Prostate gland (tissue), 2 donors: Measurements from ENCODE around the gene SRGAP2B. TPM values are rescaled to one million over a fixed set of nuclear protein-coding genes. Genes with fewer than 3 reads are reported as not detected.
A peak's percentile ranks its signal among the peaks of the same experiment; 100 is the strongest.
"Not testable (repeated sequence)": the region's sequence is repeated elsewhere in the genome, so short reads cannot be mapped to it uniquely, and the experiment has no call there.

Source experiments
- DNase-seq: peaks from one replicate; pipeline ENCODE4 v3.0.0-alpha.2; 2019; ENCODE audit warnings: low spot score
- H3K27ac ChIP-seq, 2 donors: fragments of 200-600 bp; sonication (generic); 2 replicates each; pipeline ENCODE4 v1.5.1; 2017 to 2019
- H3K27me3 ChIP-seq: fragments of 200-600 bp; sonication (generic); replicated peaks from 2 replicates; pipeline ENCODE4 v1.5.1; 2019; ENCODE audit not compliant: insufficient read depth
- H3K36me3 ChIP-seq, 2 donors: fragments of 200-600 bp; sonication (generic); 1 replicate in 1 of 2; 2 replicates in 1 of 2; pipeline versions ENCODE4 v1.5.1 to v1.8.1; 2017 to 2019
- H3K4me1 ChIP-seq: fragments of 200-600 bp; sonication (generic); replicated peaks from 2 replicates; pipeline ENCODE4 v1.5.1; 2019
- H3K4me3 ChIP-seq, 2 donors: fragments of 200-600 bp; sonication (generic); 2 replicates each; pipeline ENCODE4 v1.5.1; 2017 to 2019
- H3K9me3 ChIP-seq: fragments of 200-600 bp; sonication (generic); 2 replicates; pipeline ENCODE4 v1.5.1; 2017
- WGBS: methylation state at CpG from one replicate; pipeline ENCODE4 v1.1.5; 2018; 5-methylcytosine and 5-hydroxymethylcytosine counted together
- intact Hi-C: fragments of 100-400 bp; cut with DNase I; formaldehyde crosslinking; loops from one replicate; pipeline ENCODE4 v1.14.2; 2022
- total RNA-seq, 2 donors: library from RNA; depleted of rRNA; stranded (reverse); fragments of >200 nt; gene quantifications; one replicate each; pipeline ENCODE4 v1.1.0, GENCODE V29; 2016

Gene SRGAP2B
- 1 to 10 TPM; 6.6 to 10.0 TPM for total RNA-seq

GRCh38 chr1:145095284-145096057 is at the start of gene SRGAP2B, which contains the start of gene FAM72D:
Gene SRGAP2B (minus strand): TSS chr1:145095328. CDS start chr1:145092901, 2,427 bp downstream.
Gene FAM72D (plus strand): TSS chr1:145095974. CDS start chr1:145096848, 874 bp downstream.
- no CpG with 5 or more reads among the region's 47 CpGs for WGBS

GRCh38 chr1:145144264-145144913 is 49.3 kb upstream of the SRGAP2B start:
- WGBS = 14% methylated on average over 2 of the region's 3 CpGs
- DNase-seq, H3K4me1 ChIP-seq: not testable (repeated sequence)

More at GRCh38 chr1:145095284-145096057, at the start of gene SRGAP2B, which contains the start of gene FAM72D:
- DNase-seq, H3K4me1 ChIP-seq, H3K9me3 ChIP-seq, H3K27me3 ChIP-seq, intact Hi-C loops, H3K36me3 ChIP-seq: not testable (repeated sequence)
- Histone ChIP-seq H3K27ac (peak within 1 kb of the TSS in 1 of 2 donors; percentile 63), H3K4me3 (peak within 1 kb of the TSS; percentile 24)

GRCh38 chr1:145140549-145140948 is 45.4 kb upstream of the SRGAP2B start:
- H3K9me3 ChIP-seq, intact Hi-C loops, H3K36me3 ChIP-seq, H3K4me1 ChIP-seq, DNase-seq, H3K4me3 ChIP-seq, H3K27me3 ChIP-seq, H3K27ac ChIP-seq: not testable (repeated sequence)
- WGBS = no CpG with 5 or more reads among the region's 2 CpGs

More at GRCh38 chr1:145144264-145144913, 49.3 kb upstream of the SRGAP2B start:
- intact Hi-C loops, H3K36me3 ChIP-seq, H3K4me3 ChIP-seq, H3K27ac ChIP-seq, H3K27me3 ChIP-seq, H3K9me3 ChIP-seq: not testable (repeated sequence)

GRCh38 chr1:145134476-145134875 is 39.3 kb upstream of the SRGAP2B start:
- DNase-seq, H3K4me3 ChIP-seq, H3K9me3 ChIP-seq, H3K27me3 ChIP-seq, H3K4me1 ChIP-seq, intact Hi-C loops, H3K36me3 ChIP-seq, H3K27ac ChIP-seq: not testable (repeated sequence)
- no CpG with 5 or more reads among the region's 1 CpG for WGBS

GRCh38 chr1:145128697-145129469 is 33.8 kb upstream of the SRGAP2B start:
- H3K9me3 ChIP-seq, H3K27me3 ChIP-seq, H3K4me3 ChIP-seq, H3K4me1 ChIP-seq, DNase-seq, H3K27ac ChIP-seq, intact Hi-C loops, H3K36me3 ChIP-seq: not testable (repeated sequence)
- WGBS = 60% methylated on average over 13 of the region's 14 CpGs

GRCh38 chr1:145127144-145127543 is 32.0 kb upstream of the SRGAP2B start:
- H3K27ac ChIP-seq, H3K27me3 ChIP-seq, H3K4me1 ChIP-seq, H3K4me3 ChIP-seq, H3K9me3 ChIP-seq, H3K36me3 ChIP-seq, intact Hi-C loops, DNase-seq: not testable (repeated sequence)

- H3K9me3 ChIP-seq, H3K36me3 ChIP-seq, H3K4me3 ChIP-seq, H3K27me3 ChIP-seq, H3K4me1 ChIP-seq, H3K27ac ChIP-seq, DNase-seq, intact Hi-C loops: not testable (repeated sequence)
- WGBS = no CpG with 5 or more reads among the region's 1 CpG
Measured at GRCh38 chr1:145125112-145125511, 30.0 kb upstream of the SRGAP2B start.

GRCh38 chr1:145123992-145124641 is 29.0 kb upstream of the SRGAP2B start:
- H3K27me3 ChIP-seq, DNase-seq, H3K36me3 ChIP-seq, H3K4me1 ChIP-seq, H3K27ac ChIP-seq, intact Hi-C loops, H3K4me3 ChIP-seq, H3K9me3 ChIP-seq: not testable (repeated sequence)
- WGBS = no CpG with 5 or more reads among the region's 7 CpGs

- H3K36me3 ChIP-seq, H3K27ac ChIP-seq, H3K4me3 ChIP-seq, H3K4me1 ChIP-seq, H3K9me3 ChIP-seq, H3K27me3 ChIP-seq, DNase-seq, intact Hi-C loops: not testable (repeated sequence)
- WGBS = no CpG with 5 or more reads among the region's 1 CpG
Measured at GRCh38 chr1:145123062-145123395, 27.9 kb upstream of the SRGAP2B start.

GRCh38 chr1:145122344-145123061 is 27.4 kb upstream of the SRGAP2B start:
- H3K27me3 ChIP-seq, H3K36me3 ChIP-seq, DNase-seq, H3K4me3 ChIP-seq, H3K9me3 ChIP-seq, H3K4me1 ChIP-seq, intact Hi-C loops, H3K27ac ChIP-seq: not testable (repeated sequence)
- WGBS = no CpG with 5 or more reads among the region's 7 CpGs

GRCh38 chr1:145119842-145120241 is 24.7 kb upstream of the SRGAP2B start:
- H3K9me3 ChIP-seq, H3K36me3 ChIP-seq, DNase-seq, H3K27ac ChIP-seq, H3K27me3 ChIP-seq, H3K4me1 ChIP-seq, intact Hi-C loops, H3K4me3 ChIP-seq: not testable (repeated sequence)
- no CpG with 5 or more reads among the region's 3 CpGs for WGBS
